ENCODE data around the gene SPAG9. TPM values are rescaled to one million over a fixed set of nuclear protein-coding genes. Genes with fewer than 3 reads are reported as not detected.

SPAG9 gene
- total and polyA plus RNA-seq, 2 donors (not counting 1 experiment from before 2014, with no cell fraction given): 8.6 to 64.1 TPM

GRCh38 chr17:51005768-51006167 is 114.9 kb downstream of the SPAG9 start:
- TF ChIP-seq CTCF (IDR thresholded peaks at IDR 0.05) (no peak), EZH2 (IDR thresholded peaks at IDR 0.05; ENCODE audit: borderline replicate concordance, insufficient read depth, low read depth, low read length, poor library complexity, severe bottlenecking) (no peak)
- H3K27ac Mint-ChIP-seq: no peak overlapping the region
- no peak overlapping the region for H3K27ac ChIP-seq (ENCODE audit: low read length in 2 of 2)
- ChIA-PET CTCF (interaction anchor here (1.9 to 3.2 kb wide), 3 partner anchors 9 to 147 kb away, joined by 4 to 19 read pairs (median 12); partner anchors contain the start of gene NME1), POLR2A (no interaction called here)
- H3K36me3 ChIP-seq (replicated peaks in 1 of 2; ENCODE audit: control extremely low read depth in 1 of 2, control insufficient read depth in 1 of 2, extremely low read depth in 1 of 2, insufficient read depth in 2 of 2, low read length in 1 of 2): peaks cover 10 to 26% of the 10 kb centered on the region in 2 experiments
- H3K9me3 ChIP-seq (ENCODE audit: control extremely low read depth in 1 of 3, control insufficient read depth in 2 of 3, insufficient read depth in 1 of 3, low read length in 2 of 3): no peaks in the 10 kb centered on the region
- H3K27me3 Mint-ChIP-seq: no peaks in the 10 kb centered on the region
- no peaks in the 10 kb centered on the region for H3K4me1 ChIP-seq (ENCODE audit: control insufficient read depth in 2 of 2, insufficient read depth in 2 of 2, low read length in 2 of 2)
- no peaks in the 10 kb centered on the region for H3K79me2 ChIP-seq (ENCODE audit: control insufficient read depth, insufficient read depth, low read length)
- H3K4me2 ChIP-seq (replicated peaks; ENCODE audit: low read depth, low read length, poor library complexity, severe bottlenecking): no peak overlapping the region
- no peaks in the 10 kb centered on the region for H4K20me1 ChIP-seq (ENCODE audit: control insufficient read depth, insufficient read depth, low read length, poor library complexity, severe bottlenecking)
- intact Hi-C loops (cut with micrococcal nuclease): no loop called here
- H3K4me1 Mint-ChIP-seq: no peaks in the 10 kb centered on the region
- ATAC-seq (ENCODE audit: low read depth) (no peak), DNase-seq (no peak)
- no peak overlapping the region for H2AFZ ChIP-seq (ENCODE audit: insufficient read depth, low read depth, low read length, poor library complexity, severe bottlenecking)
- no peak overlapping the region for H3K9ac ChIP-seq (ENCODE audit: low read length)
- H3K27me3 ChIP-seq (replicated peaks in 1 of 4; ENCODE audit: control extremely low read depth in 1 of 4, control insufficient read depth in 3 of 4, insufficient read depth in 4 of 4, low read length in 3 of 4): no peaks in the 10 kb centered on the region
- H3K4me3 Mint-ChIP-seq: no peak overlapping the region
- H3K9me3 Mint-ChIP-seq (ENCODE audit: insufficient read depth): no peaks in the 10 kb centered on the region
- WGBS (ENCODE audit: insufficient coverage): 100% methylated on average over 2 of the region's 2 CpGs
- no peak overlapping the region for H3K4me3 ChIP-seq (ENCODE audit: control extremely low read depth in 1 of 5, extremely low read depth in 1 of 5, insufficient read depth in 1 of 5, low read depth in 2 of 5, low read length in 4 of 5)

- H3K27me3 ChIP-seq (replicated peaks in 1 of 4; ENCODE audit: control extremely low read depth in 1 of 4, control insufficient read depth in 3 of 4, insufficient read depth in 4 of 4, low read length in 3 of 4): no peaks in the 10 kb centered on the region
Measured at GRCh38 chr17:51004249-51004648, 116.4 kb downstream of the SPAG9 start.

More at GRCh38 chr17:51004249-51004648, 116.4 kb downstream of the SPAG9 start:
- Histone ChIP-seq H3K4me3 (ENCODE audit: control extremely low read depth in 1 of 5, extremely low read depth in 1 of 5, insufficient read depth in 1 of 5, low read depth in 2 of 5, low read length in 4 of 5) (no peak overlapping the region), H3K4me2 (replicated peaks; ENCODE audit: low read depth, low read length, poor library complexity, severe bottlenecking) (no peak overlapping the region), H4K20me1 (ENCODE audit: control insufficient read depth, insufficient read depth, low read length, poor library complexity, severe bottlenecking) (no peaks in the 10 kb centered on the region), H3K9me3 (ENCODE audit: control extremely low read depth in 1 of 3, control insufficient read depth in 2 of 3, insufficient read depth in 1 of 3, low read length in 2 of 3) (no peaks in the 10 kb centered on the region), H3K27ac (ENCODE audit: low read length in 2 of 2) (no peak overlapping the region), H3K9ac (ENCODE audit: low read length) (no peak overlapping the region), H3K36me3 (replicated peaks in 1 of 2; ENCODE audit: control extremely low read depth in 1 of 2, control insufficient read depth in 1 of 2, extremely low read depth in 1 of 2, insufficient read depth in 2 of 2, low read length in 1 of 2) (peaks cover 7 to 25% of the 10 kb centered on the region in 2 experiments), H2AFZ (ENCODE audit: insufficient read depth, low read depth, low read length, poor library complexity, severe bottlenecking) (no peak overlapping the region), H3K4me1 (ENCODE audit: control insufficient read depth in 2 of 2, insufficient read depth in 2 of 2, low read length in 2 of 2) (no peaks in the 10 kb centered on the region), H3K79me2 (ENCODE audit: control insufficient read depth, insufficient read depth, low read length) (no peaks in the 10 kb centered on the region)
- H3K4me3 Mint-ChIP-seq: no peak overlapping the region
- no peak for DNase-seq
- intact Hi-C loops (cut with micrococcal nuclease): no loop called here
- WGBS (ENCODE audit: insufficient coverage): no CpG with 5 or more reads among the region's 1 CpG
- no peak for ATAC-seq (ENCODE audit: low read depth)
- no peaks in the 10 kb centered on the region for H3K4me1 Mint-ChIP-seq
- TF ChIP-seq EZH2 (IDR thresholded peaks at IDR 0.05; ENCODE audit: borderline replicate concordance, insufficient read depth, low read depth, low read length, poor library complexity, severe bottlenecking): no peak
- TF ChIP-seq CTCF (IDR thresholded peaks at IDR 0.05): no peak
- H3K27me3 Mint-ChIP-seq: no peaks in the 10 kb centered on the region
- CTCF ChIA-PET: interaction anchor here (1.2 to 7.8 kb wide), 6 partner anchors 10 to 152 kb away, joined by 3 to 258 read pairs (median 12); partner anchors contain the start of gene NME1
- POLR2A ChIA-PET: no interaction called here
- H3K27ac Mint-ChIP-seq: no peak overlapping the region
- no peaks in the 10 kb centered on the region for H3K9me3 Mint-ChIP-seq (ENCODE audit: insufficient read depth)

All from B cell (primary cell).